ENCODE data around the gene CORO7.
"Not testable (repeated sequence)": the region's sequence is repeated elsewhere in the genome, so short reads cannot be mapped to it uniquely, and the experiment has no call there.

CORO7 gene

GRCh38 chr16:4353675-4354074, 62.7 kb downstream of the CORO7 start:
- no peak for DNase-seq (ENCODE audit: low read depth)

DNA sequence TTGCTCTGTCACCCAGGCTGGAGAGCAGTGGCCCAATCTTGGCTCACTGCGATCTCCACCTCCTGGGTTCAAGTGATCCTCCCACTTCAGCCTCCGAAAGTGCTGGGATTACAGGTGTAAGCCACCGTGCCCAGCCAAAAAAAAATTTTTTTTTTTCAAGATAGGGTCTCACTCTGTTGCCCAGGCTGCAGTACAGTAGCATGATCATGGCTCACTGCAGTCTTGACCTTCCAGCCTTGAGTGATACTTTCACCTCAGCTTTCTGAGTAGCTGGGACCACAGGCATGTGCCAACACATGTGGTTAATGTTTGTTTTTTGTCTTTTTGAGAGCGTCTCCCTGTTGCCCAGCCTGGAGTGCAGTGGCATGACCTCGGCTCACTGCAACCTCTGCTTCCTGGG, 63.6 kb downstream of the CORO7 start:
- DNase-seq (ENCODE audit: low read depth), result no peak

DNA sequence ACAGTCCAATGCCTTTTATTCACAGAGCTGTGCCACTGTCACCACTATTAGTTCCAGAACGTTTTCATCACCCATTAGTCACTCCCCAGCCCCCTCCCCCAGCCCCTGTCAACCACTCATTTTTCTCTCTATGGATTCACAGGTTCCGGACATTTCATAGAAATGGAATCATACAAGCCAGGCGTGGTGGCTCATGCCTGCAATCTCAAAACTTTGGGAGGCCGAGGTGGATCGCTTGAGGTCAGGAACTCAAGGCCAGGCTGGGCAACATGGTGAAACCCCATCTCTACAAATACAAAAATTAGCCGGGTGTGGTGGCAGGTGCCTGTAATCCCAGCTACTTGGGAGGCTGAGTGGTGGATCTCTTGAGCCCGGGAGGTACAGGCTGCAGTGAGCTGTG, 64.5 kb downstream of the CORO7 start:
- no peak for DNase-seq (ENCODE audit: low read depth)

DNA sequence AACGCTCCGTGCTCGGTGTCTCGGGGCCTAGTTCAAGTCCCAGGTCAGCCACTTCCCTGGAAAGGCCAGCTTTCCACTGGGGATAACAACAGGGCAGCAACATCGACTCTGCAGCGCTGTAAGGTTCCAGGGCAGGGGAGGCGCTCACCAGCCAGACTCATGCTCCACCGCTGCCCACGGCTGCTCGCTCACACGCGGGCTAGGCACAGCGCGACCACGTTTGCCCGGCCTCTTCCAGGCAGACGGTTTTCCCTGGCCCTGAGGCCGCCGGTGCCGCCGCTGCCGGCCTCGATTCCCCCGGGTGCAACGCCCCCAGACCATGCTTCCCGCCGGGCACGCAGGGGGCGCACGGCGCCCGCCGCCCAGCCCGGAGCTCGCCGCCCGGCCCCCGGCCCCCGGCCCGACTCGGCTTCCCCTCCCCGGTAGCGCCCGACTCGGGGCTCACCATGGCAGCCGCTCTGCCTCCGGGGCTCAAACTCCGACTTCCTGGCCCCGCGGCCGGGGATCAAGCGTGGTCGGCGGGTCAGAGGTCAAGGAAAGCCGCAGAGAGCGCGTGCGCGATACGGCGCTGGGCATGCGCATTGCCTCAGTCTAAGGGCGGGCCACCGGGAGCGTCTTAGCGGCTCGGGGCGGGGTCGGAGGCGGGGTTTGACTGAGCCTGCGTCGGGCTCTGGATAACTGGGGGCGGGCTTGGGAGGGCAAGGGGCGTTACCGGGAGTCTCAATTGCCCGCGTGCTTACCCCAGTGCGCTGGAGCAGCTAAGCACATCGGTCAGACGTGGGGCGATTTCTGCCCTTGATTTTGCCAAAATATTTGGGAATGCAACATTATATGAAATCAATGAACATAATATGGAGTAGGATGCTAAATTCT, 65.4 kb downstream of the CORO7 start, which contains the start of gene PAM16:
Gene PAM16, minus strand, starts transcription at position 535 of the 873 bp plus-strand sequence. Its CDS starts 87 bp downstream, at position 448.
- peak; percentile 95 for DNase-seq (ENCODE audit: low read depth)

DNA sequence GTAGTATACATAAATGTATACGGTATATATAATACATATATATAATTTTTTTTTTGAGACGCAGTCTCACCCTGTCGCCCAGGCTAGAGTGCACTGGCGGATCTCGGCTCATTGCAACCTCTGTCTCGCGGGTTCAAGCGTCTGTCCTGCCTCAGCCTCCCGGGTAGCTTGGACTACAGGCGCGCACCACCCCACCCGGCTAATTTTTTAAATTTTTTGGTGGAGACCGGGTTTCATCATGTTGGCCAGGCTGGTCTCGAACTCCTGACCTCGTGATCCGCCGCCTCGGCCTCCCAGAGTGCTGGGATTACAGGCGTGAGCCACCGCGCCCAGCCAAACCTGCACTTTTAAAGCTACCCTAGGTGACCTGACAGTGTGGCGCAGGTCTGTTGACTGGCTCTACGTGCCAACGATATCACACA, 66.0 kb downstream of the CORO7 start:
- no peak for DNase-seq (ENCODE audit: low read depth)

- no peak for DNase-seq (ENCODE audit: low read depth)
Measured at GRCh38 chr16:4349332-4349731, 67.1 kb downstream of the CORO7 start.

DNA sequence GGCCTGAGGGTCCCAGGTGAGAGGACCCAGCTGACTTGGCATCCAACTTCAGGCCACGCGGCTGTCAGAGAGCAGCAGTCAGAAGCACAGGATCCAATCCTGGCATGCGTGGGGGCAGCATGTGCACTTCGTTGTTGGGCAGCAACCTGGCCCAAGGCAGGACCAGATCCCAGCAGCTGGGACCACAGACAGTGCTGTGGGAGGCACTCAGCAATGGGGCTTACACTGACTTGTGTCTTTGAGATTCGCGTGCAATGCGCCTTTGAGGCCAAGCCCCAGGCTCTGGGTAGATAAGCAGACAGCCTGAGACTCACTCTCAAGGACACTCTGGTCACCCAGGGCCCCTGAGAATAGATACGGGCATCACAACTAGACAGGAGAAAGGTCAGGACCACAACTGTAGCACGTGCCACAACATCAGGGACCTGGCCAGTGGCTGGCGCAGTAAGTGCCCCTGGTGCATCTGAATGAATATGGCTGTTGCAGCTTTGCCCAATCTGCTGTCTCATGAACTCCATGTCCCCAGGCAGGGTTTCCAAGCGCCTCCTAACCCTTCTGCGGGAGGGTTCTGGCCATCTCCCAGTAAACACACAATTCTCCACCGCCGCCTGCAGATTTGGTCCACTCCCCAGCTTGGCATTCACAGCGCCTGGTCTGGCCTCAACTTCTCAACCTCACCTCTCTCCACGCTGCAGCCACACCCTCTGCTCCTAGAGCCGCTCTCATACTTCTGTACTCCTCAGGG, 68.5 kb downstream of the CORO7 start:
- DNase-seq (ENCODE audit: low read depth), result no peak

DNA sequence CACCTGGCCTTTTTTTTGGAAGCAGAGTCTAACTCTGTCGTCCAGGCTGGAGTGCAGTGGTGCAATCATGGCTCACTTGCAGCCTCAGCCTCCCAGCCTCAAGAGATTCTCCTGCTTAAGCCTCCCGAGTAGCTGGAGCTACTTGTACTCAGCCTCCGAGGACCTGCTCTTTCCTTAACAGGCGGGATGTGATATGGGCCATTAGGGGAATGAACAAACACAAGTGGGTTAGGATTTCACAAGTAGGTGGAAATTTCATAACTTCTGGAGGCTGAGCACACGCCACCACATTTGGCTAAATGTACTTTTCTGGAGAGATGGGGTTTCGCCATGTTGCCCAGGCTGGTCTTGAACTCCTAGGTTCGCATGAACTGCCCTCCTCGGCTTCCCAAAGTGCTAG, 69.4 kb downstream of the CORO7 start:
- no peak for DNase-seq (ENCODE audit: low read depth)

DNA sequence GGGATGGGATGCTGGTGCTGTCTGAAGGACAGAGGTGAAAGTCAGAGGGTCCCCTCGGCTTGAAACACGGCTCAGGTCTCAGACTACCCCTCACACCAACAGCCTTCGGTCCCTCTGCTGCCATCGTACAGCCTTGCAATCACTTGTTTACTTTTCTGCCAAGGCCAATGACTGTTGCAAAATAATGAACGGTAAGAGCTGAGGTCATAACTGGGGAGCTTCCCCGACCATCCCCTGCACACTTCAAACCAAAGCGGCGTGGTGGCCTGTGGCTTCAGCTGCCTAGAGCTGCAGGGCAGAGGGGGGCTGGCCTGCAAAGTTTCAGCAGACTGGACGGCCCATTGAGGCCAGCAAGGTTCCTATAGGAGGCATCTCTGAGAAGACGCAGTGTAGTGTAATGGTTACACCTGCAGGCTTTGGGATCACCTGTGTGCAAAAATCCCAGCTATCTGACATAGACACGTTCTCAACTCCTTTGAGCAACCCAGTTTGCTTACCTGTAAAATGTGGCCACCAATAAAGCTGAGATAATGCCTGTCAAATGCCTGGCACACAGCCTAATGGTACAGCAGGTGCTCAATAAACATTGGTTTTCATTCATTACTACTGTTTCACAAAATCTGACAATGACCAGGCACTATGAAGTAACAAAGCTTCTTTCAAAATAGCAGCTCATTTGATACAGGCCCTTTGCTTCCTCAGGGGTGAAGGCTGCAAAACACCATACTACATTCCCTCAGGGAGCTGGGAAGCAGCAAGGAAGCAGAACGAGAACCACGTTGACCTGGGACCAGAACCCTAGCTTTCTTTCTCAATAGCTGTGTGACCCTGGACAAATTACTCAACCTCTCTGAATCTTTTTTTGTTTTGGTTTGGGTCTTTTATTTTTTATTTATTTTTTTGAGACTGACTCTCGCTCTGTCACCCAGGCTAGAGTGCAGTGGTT, 70.3 kb downstream of the CORO7 start:
- DNase-seq (ENCODE audit: low read depth), result no peak

DNA sequence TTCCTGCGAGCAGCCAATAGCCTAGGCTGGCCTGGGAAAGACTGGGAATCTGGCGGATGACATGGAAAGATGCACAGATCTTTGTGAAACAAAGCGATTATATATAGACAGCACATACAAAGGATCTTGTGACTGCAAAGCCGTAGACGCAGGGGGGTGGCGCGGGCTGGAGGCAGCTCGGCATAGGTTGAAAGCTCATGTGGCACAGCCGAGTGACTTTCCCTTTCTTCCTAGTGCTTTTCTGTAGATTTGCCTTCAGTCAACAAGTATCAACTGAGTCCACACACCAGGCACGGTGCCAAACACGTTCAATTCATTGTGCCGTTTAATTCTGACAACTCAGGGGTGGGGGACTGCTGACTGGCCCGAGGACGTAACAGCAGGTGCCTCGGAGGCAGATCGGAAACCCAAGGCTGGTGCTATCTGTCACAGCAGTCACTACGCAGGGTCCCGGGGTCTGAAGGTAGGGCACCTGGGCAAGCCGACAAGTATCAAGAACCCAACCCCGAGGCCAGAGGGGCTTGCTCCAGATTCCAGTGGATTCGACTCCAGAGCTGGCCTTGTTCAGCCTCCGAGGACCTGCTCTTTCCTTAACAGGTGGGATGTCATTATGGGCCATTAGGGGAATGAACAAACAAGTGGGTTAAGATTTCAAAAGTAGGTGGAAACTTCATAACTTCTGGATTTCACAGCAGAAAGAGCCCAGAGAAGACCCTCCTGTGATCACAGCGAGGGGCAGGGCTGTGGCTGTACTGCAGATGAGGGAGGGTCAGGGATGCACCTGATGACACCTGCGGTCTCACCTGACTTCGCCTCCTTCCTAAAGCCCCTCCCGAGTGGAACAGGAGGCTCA, 71.2 kb downstream of the CORO7 start:
- no peak for DNase-seq (ENCODE audit: low read depth)

GRCh38 chr16:4344300-4344982, 72.0 kb downstream of the CORO7 start:
- DNase-seq (ENCODE audit: low read depth), result not testable (repeated sequence)

DNA sequence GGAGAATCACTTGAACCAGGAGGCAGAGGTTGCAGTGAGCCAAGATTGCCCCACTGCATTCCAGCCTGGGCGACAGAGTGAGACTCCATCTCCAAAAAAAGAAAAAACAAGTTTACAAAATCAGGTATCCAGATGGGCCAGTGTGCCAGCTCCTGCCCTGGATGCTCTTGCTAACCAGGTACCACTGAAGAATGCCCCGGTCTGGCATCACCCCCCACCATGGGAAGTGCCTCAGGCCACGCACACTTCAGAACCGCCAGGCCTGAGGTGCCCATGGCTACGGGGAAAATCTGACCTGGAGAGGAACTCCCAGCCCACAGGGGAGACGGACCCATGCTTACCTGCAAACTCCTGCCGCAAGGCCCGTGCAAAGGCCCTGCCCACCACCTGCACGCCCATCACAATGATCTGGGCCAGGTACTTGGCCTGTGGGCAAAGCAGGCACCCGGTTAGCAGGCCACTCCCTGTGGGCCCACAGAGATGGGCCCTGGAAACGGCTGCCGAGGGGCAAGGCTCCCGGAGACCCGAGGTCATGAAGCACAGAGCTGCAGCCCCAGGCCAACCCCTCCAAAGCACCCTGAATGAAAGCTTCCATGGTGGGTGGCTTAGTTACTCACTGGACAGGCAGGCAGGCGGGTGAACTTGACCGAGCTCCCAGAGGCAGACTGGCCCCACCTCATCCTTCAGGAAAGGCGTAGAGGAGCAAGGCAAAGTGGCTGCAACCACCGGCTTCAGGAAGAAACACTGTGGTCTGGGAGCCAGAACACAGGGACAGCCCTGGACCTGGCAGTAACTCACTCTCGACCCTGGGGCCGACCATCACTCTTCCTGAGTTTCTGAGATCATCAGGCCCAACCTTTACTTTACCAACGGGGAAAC, 73.3 kb downstream of the CORO7 start:
- DNase-seq (ENCODE audit: low read depth), result no peak

DNA sequence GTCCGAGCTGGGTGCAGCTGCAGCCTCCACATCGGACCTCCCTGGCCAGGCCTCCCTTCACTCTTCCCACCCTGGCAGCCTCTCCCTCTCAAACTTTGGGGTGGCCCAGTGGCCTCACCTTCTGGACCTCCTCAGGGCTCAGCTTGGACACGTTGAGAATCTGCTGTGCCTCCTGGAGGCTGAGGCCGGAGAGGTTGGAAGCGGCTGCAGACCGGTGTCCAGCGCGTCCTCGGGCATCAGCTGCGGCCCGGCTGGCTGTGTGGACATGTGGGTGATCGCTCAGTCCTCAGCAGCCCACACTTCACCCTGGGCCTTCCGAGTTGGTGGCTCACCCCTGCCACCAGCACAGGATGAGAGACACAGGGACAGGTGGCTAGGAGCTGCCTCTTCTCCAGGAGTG, 75.1 kb downstream of the CORO7 start:
- no peak for DNase-seq (ENCODE audit: low read depth)

DNA sequence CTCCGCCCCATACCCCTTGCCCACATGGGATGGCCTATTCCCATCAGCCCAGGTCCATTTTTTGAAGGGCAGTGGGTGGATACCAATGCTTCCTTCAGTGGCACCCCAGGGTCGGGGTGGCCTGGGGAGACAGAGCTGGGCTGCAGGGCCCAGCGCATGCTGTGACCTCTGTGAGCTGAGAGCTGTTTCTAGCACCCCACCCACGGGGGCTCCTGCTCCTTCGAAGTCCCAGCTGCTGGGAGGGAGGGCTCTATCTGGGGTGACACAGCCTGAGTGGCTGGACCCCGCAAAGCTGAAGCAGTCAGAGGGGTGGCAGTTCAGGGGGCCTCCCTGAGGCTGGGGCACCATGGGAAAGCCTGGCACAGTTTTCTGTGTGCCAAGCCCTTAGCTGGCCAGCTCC, 76.0 kb downstream of the CORO7 start:
- DNase-seq (ENCODE audit: low read depth), result no peak

DNA sequence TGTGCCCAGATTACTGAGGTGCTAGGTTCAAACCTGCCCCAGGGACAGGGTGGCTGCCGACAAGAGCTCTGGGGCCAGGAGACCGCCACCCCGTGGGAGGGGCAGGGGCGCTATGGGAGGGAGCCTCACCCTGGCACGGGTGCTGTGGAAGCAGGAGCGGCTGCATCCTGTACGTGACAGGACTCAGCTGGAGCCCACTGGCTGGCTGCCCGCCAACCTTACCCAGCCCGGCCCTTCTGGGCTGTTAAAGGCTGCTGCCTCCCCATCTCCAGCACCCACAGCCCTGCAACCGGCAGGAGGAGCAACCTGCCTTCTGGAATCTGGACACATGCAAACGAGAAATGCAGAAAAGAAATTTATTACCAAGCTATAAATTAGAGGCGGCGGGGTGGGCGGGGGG, 76.5 kb downstream of the CORO7 start:
- DNase-seq (ENCODE audit: low read depth), result no peak

- no peak for DNase-seq (ENCODE audit: low read depth)
Measured at GRCh38 chr16:4339455-4339854, 76.9 kb downstream of the CORO7 start.

DNA sequence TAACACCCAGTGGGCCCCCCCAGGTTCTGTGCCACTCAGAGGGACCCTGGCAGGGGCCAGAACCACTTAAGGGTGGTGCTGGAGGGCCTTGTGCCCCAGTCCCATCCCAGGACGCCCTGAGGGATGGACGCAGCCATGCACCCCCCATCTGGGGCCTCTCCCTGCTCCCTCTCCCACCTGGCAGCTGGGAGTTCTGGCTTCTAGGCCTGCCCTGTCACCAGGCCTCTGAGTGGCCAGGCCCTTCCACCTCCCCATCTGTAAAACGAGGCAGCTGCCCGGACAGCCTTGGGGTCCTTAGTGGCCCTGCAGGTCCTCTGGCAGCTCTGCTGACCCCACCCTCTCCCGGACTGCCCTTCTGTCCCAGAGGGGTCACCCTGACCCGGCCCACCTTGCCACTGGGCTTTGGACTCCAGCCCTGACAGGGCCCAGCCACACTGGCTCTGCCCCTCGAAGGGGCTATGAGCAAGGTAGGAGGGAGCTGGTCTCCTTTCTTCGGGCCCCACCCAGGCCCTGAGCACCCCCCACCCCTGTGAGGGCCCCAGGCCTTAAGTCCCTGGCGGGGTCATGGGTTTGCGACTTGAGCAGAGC, 77.6 kb downstream of the CORO7 start:
- no peak for DNase-seq (ENCODE audit: low read depth)

DNA sequence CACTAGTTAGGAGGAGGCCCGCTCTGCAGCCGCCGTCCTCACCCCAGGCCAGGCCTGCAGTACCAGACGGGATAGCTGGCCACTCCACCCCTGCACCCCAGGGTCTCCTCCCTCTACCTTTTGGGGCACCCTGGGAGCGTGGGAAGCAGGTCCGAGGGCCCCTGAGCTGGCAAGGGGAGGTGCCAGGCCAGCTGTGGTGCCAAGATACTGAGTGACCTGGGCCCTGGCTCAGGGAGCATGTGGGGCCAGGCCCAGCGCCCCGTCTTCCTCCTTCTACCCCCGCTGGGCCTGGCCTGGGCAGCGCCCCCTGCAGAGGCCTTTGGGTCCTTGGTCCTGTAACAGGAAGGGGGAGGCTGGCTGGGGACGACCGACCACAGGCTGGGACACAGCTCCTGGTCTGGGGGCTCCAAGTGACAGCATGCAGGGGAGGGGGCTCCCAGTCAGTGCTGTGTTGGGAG, 78.2 kb downstream of the CORO7 start:
- DNase-seq (ENCODE audit: low read depth), result no peak

DNA sequence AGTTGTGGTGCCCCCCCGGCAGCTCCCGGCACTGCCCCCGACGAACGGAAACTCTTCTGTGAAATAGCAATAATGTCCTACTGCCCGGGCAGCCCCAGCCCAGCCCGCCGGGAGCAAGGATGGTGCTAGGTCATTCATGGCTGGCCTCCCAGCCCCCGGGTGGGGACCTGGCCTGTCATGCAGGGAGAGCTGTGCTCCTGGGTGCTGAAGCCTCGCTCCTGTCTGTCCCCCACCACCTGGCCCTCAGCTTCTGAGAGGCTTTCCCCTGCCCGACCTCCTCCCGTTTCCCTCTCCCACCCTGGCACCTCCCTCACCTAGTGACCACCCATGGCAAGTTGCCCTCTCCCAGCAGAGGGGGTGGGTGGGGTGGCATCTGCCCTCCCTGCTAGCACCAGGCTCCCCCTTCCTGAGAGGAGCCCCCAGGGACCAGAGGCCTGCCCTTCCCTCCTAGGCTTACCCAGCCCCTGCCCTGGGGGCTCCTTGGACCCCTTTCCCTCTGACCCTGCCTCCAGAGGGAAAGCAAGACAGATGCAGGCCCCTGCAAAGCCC, 78.8 kb downstream of the CORO7 start:
- no peak for DNase-seq (ENCODE audit: low read depth)

Data from T follicular helper cell (primary cell).